HG03060 (cell line): ENCODE measurements around the gene RPS6KC1.
"Not testable (repeated sequence)": the region's sequence is repeated elsewhere in the genome, so short reads cannot be mapped to it uniquely, and the experiment has no call there.

Source experiments
- ATAC-seq: cut with Tn5 transposase; IDR thresholded peaks from one replicate; pipeline ENCODE4 v1.9.1; 2021; ENCODE audit warnings: low read depth, moderate number of reproducible peaks; ENCODE audit not compliant: unreplicated experiment

RPS6KC1 gene

GRCh38 chr1:213103377-213104306, 52.6 kb downstream of the RPS6KC1 start:
- no peak for ATAC-seq

GRCh38 chr1:213104604-213105003, 53.6 kb downstream of the RPS6KC1 start:
- ATAC-seq: no peak

GRCh38 chr1:213106298-213106697, 55.3 kb downstream of the RPS6KC1 start:
- no peak for ATAC-seq

- ATAC-seq: no peak
Observed at GRCh38 chr1:213107613-213108012, 56.6 kb downstream of the RPS6KC1 start.

- no peak for ATAC-seq
Observed at GRCh38 chr1:213110349-213111300, 59.6 kb downstream of the RPS6KC1 start.

- ATAC-seq: no peak
Observed at GRCh38 chr1:213111502-213111901, 60.5 kb downstream of the RPS6KC1 start.

GRCh38 chr1:213112723-213113122, 61.7 kb downstream of the RPS6KC1 start:
- ATAC-seq: not testable (repeated sequence)

- ATAC-seq: not testable (repeated sequence)
Observed at GRCh38 chr1:213117699-213118180, 66.7 kb downstream of the RPS6KC1 start.

- ATAC-seq: no peak
Observed at GRCh38 chr1:213119794-213120193, 68.8 kb downstream of the RPS6KC1 start.

- ATAC-seq: no peak
Observed at GRCh38 chr1:213120386-213120785, 69.3 kb downstream of the RPS6KC1 start.

GRCh38 chr1:213120961-213121360, 69.9 kb downstream of the RPS6KC1 start:
- ATAC-seq: no peak

GRCh38 chr1:213122514-213122929, 71.5 kb downstream of the RPS6KC1 start:
- no peak for ATAC-seq

- no peak for ATAC-seq
Observed at GRCh38 chr1:213123087-213123486, 72.0 kb downstream of the RPS6KC1 start.

GRCh38 chr1:213123536-213123935, 72.5 kb downstream of the RPS6KC1 start:
- no peak for ATAC-seq

- ATAC-seq: no peak
Observed at GRCh38 chr1:213124590-213124989, 73.5 kb downstream of the RPS6KC1 start.

- no peak for ATAC-seq
Observed at GRCh38 chr1:213125643-213126042, 74.6 kb downstream of the RPS6KC1 start.

- ATAC-seq: no peak
Observed at GRCh38 chr1:213127074-213127473, 76.0 kb downstream of the RPS6KC1 start.

- ATAC-seq: no peak
Observed at GRCh38 chr1:213131851-213132655, 81.0 kb downstream of the RPS6KC1 start.

- no peak for ATAC-seq
Observed at GRCh38 chr1:213135572-213135971, 84.5 kb downstream of the RPS6KC1 start.
